Measurements from ENCODE around the gene MAP3K15.

GRCh38 chrX:19564606-19565005 lies 49.3 kb upstream of the MAP3K15 start:
- TF ChIP-seq, protein P1, sequence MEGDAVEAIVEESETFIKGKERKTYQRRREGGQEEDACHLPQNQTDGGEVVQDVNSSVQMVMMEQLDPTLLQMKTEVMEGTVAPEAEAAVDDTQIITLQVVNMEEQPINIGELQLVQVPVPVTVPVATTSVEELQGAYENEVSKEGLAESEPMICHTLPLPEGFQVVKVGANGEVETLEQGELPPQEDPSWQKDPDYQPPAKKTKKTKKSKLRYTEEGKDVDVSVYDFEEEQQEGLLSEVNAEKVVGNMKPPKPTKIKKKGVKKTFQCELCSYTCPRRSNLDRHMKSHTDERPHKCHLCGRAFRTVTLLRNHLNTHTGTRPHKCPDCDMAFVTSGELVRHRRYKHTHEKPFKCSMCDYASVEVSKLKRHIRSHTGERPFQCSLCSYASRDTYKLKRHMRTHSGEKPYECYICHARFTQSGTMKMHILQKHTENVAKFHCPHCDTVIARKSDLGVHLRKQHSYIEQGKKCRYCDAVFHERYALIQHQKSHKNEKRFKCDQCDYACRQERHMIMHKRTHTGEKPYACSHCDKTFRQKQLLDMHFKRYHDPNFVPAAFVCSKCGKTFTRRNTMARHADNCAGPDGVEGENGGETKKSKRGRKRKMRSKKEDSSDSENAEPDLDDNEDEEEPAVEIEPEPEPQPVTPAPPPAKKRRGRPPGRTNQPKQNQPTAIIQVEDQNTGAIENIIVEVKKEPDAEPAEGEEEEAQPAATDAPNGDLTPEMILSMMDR (IDR thresholded peaks at IDR 0.05; ENCODE audit: low read length), result no peak
- TF ChIP-seq EZH2 (IDR thresholded peaks at IDR 0.05; ENCODE audit: borderline replicate concordance, low read length), result no peak

Data from OCI-LY1 (cell line).